Mesothelial cell of epicardium (in vitro differentiated cells): ENCODE results near the gene BMPR1B. TPM values are rescaled to one million over a fixed set of nuclear protein-coding genes. Genes with fewer than 3 reads are reported as not detected.

Source experiments
- DNase-seq, 2 experiments: peaks; one replicate each; pipeline ENCODE4 v3.0.0; 2021; ENCODE audit warnings: low spot score in 2 of 2; ENCODE audit not compliant: unreplicated experiment in 2 of 2
- H3K27ac Mint-ChIP-seq: 2 replicates; pipeline ENCODE4 v1.8.0; 2021; ENCODE audit warnings: mixed read lengths
- H3K27me3 Mint-ChIP-seq: 2 replicates; pipeline ENCODE4 v1.8.0; 2021; ENCODE audit warnings: low read depth, mixed read lengths
- H3K36me3 Mint-ChIP-seq: 2 replicates; pipeline ENCODE4 v1.8.0; 2021; ENCODE audit warnings: mixed read lengths
- H3K4me1 Mint-ChIP-seq: 2 replicates; pipeline ENCODE4 v1.8.0; 2021; ENCODE audit warnings: mixed read lengths
- H3K4me3 Mint-ChIP-seq: 2 replicates; pipeline ENCODE4 v1.8.0; 2021; ENCODE audit warnings: mild to moderate bottlenecking, moderate library complexity, mixed read lengths
- H3K9me3 Mint-ChIP-seq: 2 replicates; pipeline ENCODE4 v1.8.0; 2021; ENCODE audit warnings: mixed read lengths
- CTCF ChIP-seq: fragments of 200-600 bp; sonication (generic); IDR thresholded peaks from one replicate; pipeline ENCODE4 v1.5.0; 2021; ENCODE audit warnings: antibody characterized with exemption; ENCODE audit not compliant: unreplicated experiment
- total RNA-seq: library from RNA; stranded (reverse); gene quantifications from 3 replicates; pipeline ENCODE4 v1.2.1, GENCODE V29; 2021

The BMPR1B gene
- total RNA-seq, 1 donor from 2014 or later = 2.6 TPM

DNA sequence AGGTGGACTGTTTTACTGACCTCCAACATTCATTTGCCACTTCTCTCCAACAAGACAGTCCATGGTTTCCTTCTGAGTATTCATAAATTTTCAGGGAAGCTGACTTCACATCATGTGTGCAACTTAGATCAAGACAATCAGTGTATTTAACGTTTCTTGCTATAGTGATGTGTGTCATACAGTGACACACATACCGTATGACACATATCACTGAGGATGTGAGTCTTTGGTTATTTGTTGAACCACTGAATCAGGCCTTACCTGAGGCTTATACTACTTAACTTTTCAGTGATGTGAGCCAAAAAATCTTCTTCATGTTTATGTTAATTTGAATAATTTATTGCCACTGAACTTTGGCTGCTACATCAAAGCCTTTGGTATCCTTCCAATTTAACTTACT lies 166.8 kb downstream of the BMPR1B start:
- H3K4me1 Mint-ChIP-seq = peaks cover 21% of the 10 kb centered on the region
- no peaks in the 10 kb centered on the region for H3K36me3 Mint-ChIP-seq
- peaks cover 5% of the 10 kb centered on the region for H3K9me3 Mint-ChIP-seq
- TF ChIP-seq CTCF = no peak
- no peak for DNase-seq
- H3K27me3 Mint-ChIP-seq = no peaks in the 10 kb centered on the region
- H3K4me3 Mint-ChIP-seq = no peak overlapping the region
- H3K27ac Mint-ChIP-seq = no peak overlapping the region

- DNase-seq = no peak
These were observed 168.1 kb downstream of the BMPR1B start for GRCh38 chr4:94925764-94926347.

DNA sequence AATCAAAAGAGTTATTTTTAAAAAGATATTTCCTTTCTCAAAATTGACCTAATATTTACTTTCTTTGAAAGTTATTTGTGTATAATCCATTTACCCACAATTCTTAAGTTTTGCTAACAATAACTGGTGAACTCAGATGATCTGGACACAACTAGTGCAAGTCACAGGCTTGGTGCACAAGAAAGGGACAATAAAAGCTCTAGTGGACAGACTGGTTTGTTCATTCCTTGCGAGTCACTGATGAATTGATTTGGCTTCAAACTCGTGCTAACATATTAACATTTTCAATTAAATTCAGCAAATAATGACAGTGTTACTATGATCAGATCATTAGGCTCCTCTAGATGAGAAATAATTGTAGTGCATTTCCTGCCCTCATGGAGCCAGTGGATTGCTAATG lies 169.2 kb downstream of the BMPR1B start:
- TF ChIP-seq CTCF = no peak
- H3K27ac Mint-ChIP-seq = no peak overlapping the region
- H3K4me3 Mint-ChIP-seq = no peak overlapping the region
- no peaks in the 10 kb centered on the region for H3K9me3 Mint-ChIP-seq
- no peak for DNase-seq
- no peaks in the 10 kb centered on the region for H3K27me3 Mint-ChIP-seq
- H3K36me3 Mint-ChIP-seq = no peaks in the 10 kb centered on the region
- H3K4me1 Mint-ChIP-seq = peaks cover 30% of the 10 kb centered on the region

More at GRCh38 chr4:94925764-94926347, 168.1 kb downstream of the BMPR1B start:
- H3K27me3 Mint-ChIP-seq = no peaks in the 10 kb centered on the region
- no peak overlapping the region for H3K4me3 Mint-ChIP-seq
- TF ChIP-seq CTCF = no peak
- H3K36me3 Mint-ChIP-seq = no peaks in the 10 kb centered on the region
- peak overlapping the region; percentile 66 for H3K27ac Mint-ChIP-seq
- peaks cover 21% of the 10 kb centered on the region for H3K4me1 Mint-ChIP-seq
- peaks cover 5% of the 10 kb centered on the region for H3K9me3 Mint-ChIP-seq

DNA sequence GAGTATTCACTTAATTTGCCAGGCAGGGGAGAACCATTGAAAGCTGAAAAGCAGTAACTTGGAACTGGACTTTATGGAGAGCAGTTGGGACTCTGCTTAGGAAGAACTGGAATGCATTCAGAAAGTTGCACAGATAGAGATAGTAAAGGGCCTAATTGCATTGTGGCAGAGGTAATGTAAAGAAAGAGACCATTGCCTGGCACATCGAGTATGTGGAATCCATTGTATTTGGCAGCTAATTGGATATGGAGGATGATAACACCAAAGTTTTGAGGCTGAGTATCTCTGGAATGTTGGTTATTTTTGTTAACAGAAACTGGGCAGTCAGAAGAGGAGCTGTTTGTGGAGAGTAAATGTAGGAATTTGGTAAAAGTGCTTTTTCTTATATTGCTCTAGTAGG lies 169.9 kb downstream of the BMPR1B start:
- no peaks in the 10 kb centered on the region for H3K9me3 Mint-ChIP-seq
- TF ChIP-seq CTCF = no peak
- peak overlapping the region; percentile 57 for H3K27ac Mint-ChIP-seq
- H3K36me3 Mint-ChIP-seq = no peaks in the 10 kb centered on the region
- peaks cover 34% of the 10 kb centered on the region for H3K4me1 Mint-ChIP-seq
- no peak overlapping the region for H3K4me3 Mint-ChIP-seq
- no peak for DNase-seq
- no peaks in the 10 kb centered on the region for H3K27me3 Mint-ChIP-seq

DNA sequence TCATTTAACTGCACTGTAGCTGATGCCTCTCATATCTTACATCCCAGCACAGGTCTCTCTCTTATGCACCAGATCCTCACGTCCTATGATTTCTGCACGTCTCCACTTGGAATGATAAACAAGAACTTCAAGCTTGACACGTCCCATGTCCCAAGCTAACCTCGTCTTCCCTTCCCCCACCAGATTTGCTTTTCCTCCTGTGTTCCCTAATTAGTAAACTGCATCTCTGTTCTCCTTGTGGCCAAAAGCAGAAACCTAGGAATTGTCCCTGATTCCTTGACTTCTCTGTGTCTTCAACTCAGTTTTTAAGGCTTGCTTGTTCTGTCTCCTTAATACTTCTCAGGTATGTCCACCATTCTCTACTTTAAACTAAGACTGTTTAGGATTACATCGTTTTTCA lies 171.9 kb downstream of the BMPR1B start:
- Mint-ChIP-seq H3K27me3 (no peaks in the 10 kb centered on the region), H3K36me3 (no peaks in the 10 kb centered on the region), H3K9me3 (no peaks in the 10 kb centered on the region), H3K27ac (no peak overlapping the region), H3K4me1 (peaks cover 46% of the 10 kb centered on the region), H3K4me3 (no peak overlapping the region)
- DNase-seq = no peak
- no peak for TF ChIP-seq CTCF

- Mint-ChIP-seq H3K36me3 (no peaks in the 10 kb centered on the region), H3K27me3 (no peaks in the 10 kb centered on the region), H3K4me3 (no peak overlapping the region), H3K4me1 (peaks cover 43% of the 10 kb centered on the region), H3K27ac (no peak overlapping the region), H3K9me3 (no peaks in the 10 kb centered on the region)
- DNase-seq = no peak
- no peak for TF ChIP-seq CTCF
These were observed 173.9 kb downstream of the BMPR1B start for GRCh38 chr4:94931626-94932025.
